ENCODE results near the gene MAGI1. TPM values are rescaled to one million over a fixed set of nuclear protein-coding genes. Genes with fewer than 3 reads are reported as not detected.

MAGI1 gene
- total and polyA plus RNA-seq, 4 donors, result 5.0 to 69.2 (median 28.5) TPM

DNA sequence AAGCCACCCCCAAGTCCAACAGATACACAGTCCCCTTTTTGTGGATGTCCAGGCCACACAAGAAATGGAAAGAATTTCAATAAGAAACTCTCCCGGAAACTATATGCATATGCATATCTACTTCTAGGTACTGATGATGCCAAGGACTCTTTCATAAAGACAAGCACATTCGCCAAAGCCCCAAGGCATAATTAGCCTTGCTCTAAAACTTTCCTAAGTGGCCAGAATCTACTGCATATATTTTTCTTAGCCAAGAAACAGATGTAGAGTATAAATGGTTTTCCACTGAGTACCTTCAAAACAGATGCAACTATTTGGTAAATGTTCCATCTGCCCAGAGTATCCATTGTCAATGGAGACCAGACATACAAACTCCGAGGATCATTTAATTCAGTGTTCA, 73.9 kb downstream of the MAGI1 start:
- no peak for DNase-seq
- Histone ChIP-seq H3K9me3 (ENCODE audit: control insufficient read depth, low read length) (no peaks in the 10 kb centered on the region), H3K4me3 (ENCODE audit: low read length in 2 of 2) (no peak overlapping the region), H3K4me1 (ENCODE audit: control insufficient read depth in 1 of 2, insufficient read depth in 2 of 2, low read length in 2 of 2) (peaks cover 4% of the 10 kb centered on the region in 2 donors), H3K36me3 (ENCODE audit: control insufficient read depth in 1 of 2, insufficient read depth in 2 of 2, low read length in 1 of 2) (no peaks in the 10 kb centered on the region), H3K27ac (ENCODE audit: low read depth in 1 of 2, low read length in 2 of 2) (no peak overlapping the region), H3K27me3 (ENCODE audit: control insufficient read depth in 1 of 2, insufficient read depth in 2 of 2, low read length in 1 of 2) (no peaks in the 10 kb centered on the region)
- 96 to 97% methylated on average over 3 of the region's 3 CpGs for WGBS, 2 donors
- intact Hi-C loops (cut with DNase I), result no loop called here
- ATAC-seq (ENCODE audit: low FRiP score), result no peak

DNA sequence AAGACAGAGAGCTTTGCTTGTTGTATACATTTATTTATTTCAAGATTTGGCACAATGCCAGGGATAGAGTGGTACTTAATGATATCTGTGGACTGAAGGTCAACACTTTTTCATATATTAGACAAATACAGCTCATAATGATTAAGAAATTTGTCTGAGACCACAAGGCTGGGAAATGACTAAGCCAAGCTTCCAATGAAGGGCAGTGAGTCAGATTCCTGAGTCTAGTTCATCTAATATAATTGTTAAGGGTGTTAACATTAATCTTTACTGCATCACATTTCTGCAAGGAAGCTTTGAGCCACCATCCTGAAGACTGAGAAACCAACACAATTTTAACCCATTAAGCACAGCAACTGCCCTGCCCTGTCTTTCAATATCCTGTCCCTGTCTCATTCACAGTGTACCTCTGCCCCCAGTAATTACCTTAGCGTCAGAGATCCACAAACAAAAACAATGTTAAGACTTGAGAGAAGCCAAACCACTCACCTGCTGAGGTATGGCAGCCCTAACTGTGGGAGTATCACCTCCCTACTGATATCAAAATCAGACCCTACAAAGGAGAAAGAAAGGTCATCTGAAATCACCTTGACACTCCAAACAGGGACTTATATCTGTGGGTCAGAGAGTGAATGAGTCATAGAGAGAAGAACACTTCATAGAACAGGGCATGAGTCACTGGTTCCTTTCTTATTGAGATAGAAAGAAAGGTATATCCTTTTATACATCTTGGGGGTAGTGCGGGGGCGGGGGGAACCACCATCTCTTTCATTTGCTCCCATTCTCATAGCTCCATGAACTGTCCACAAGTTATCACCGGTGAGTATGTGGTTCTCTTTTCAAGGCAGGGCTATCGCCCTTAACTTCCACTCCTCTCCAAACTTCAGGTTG, 74.7 kb downstream of the MAGI1 start:
- ATAC-seq (ENCODE audit: low FRiP score) (no peak), DNase-seq (no peak)
- Histone ChIP-seq H3K36me3 (ENCODE audit: control insufficient read depth in 1 of 2, insufficient read depth in 2 of 2, low read length in 1 of 2) (no peaks in the 10 kb centered on the region), H3K27ac (ENCODE audit: low read depth in 1 of 2, low read length in 2 of 2) (no peak overlapping the region), H3K4me1 (ENCODE audit: control insufficient read depth in 1 of 2, insufficient read depth in 2 of 2, low read length in 2 of 2) (peaks cover 0 to 3% of the 10 kb centered on the region in 2 donors), H3K9me3 (ENCODE audit: control insufficient read depth, low read length) (no peaks in the 10 kb centered on the region), H3K27me3 (ENCODE audit: control insufficient read depth in 1 of 2, insufficient read depth in 2 of 2, low read length in 1 of 2) (no peaks in the 10 kb centered on the region), H3K4me3 (ENCODE audit: low read length in 2 of 2) (no peak overlapping the region)
- intact Hi-C loops (cut with DNase I), result no loop called here
- 91 to 96% methylated on average over 5 of the region's 5 CpGs for WGBS, 2 donors

DNA sequence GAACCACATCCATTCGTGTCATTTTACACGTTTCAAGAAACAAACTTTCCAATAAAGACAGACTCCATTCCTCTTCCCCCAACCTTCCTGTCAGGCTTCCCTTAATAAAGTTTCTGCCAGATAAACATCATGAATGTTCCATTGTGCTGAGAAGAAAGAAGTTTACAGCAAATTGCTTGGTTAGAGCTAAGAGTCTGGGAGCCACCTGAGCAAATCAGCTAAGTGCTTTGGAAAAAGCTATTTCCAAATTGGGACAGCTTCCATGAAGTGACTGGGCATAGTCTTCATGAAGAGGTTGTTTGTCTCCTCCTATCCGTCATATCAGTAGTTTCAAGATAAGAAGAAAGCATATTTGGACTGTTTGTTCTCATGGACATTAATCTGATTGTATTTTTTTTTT, 77.0 kb downstream of the MAGI1 start:
- H3K4me3 ChIP-seq (ENCODE audit: low read length in 2 of 2), result no peak overlapping the region
- intact Hi-C loops (cut with DNase I), result no loop called here
- WGBS, 2 donors, result 53 to 58% methylated on average over 3 of the region's 3 CpGs
- no peaks in the 10 kb centered on the region for H3K9me3 ChIP-seq (ENCODE audit: control insufficient read depth, low read length)
- H3K4me1 ChIP-seq (ENCODE audit: control insufficient read depth in 1 of 2, insufficient read depth in 2 of 2, low read length in 2 of 2), result no peaks in the 10 kb centered on the region
- ATAC-seq (ENCODE audit: low FRiP score) (no peak), DNase-seq (no peak)
- H3K36me3 ChIP-seq (ENCODE audit: control insufficient read depth in 1 of 2, insufficient read depth in 2 of 2, low read length in 1 of 2), result no peaks in the 10 kb centered on the region
- no peaks in the 10 kb centered on the region for H3K27me3 ChIP-seq (ENCODE audit: control insufficient read depth in 1 of 2, insufficient read depth in 2 of 2, low read length in 1 of 2)
- H3K27ac ChIP-seq (ENCODE audit: low read depth in 1 of 2, low read length in 2 of 2), result no peak overlapping the region

DNA sequence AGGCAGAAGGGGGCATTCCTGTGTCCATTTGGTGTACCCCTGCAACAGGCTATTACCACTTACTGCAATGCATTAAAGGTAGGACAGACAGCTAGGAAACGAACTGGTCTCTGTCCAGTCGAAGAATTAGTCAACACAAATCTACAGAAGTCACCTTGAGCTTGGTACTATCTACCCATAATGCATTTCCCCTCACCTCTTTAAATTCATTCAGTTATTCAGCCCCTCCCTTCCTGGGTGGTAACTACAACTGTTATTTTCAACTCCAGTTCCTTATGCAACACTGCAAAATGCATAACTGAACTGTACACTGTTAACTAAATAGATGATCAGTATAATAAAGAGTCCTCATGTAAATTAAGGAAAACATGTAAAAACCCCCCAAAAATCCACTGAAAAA, 77.6 kb downstream of the MAGI1 start:
- ATAC-seq (ENCODE audit: low FRiP score) (no peak), DNase-seq (no peak)
- H3K36me3 ChIP-seq (ENCODE audit: control insufficient read depth in 1 of 2, insufficient read depth in 2 of 2, low read length in 1 of 2), result no peaks in the 10 kb centered on the region
- 94 to 97% methylated on average over 2 of the region's 2 CpGs for WGBS, 2 donors
- no peaks in the 10 kb centered on the region for H3K27me3 ChIP-seq (ENCODE audit: control insufficient read depth in 1 of 2, insufficient read depth in 2 of 2, low read length in 1 of 2)
- no peak overlapping the region for H3K4me3 ChIP-seq (ENCODE audit: low read length in 2 of 2)
- no peaks in the 10 kb centered on the region for H3K4me1 ChIP-seq (ENCODE audit: control insufficient read depth in 1 of 2, insufficient read depth in 2 of 2, low read length in 2 of 2)
- no peaks in the 10 kb centered on the region for H3K9me3 ChIP-seq (ENCODE audit: control insufficient read depth, low read length)
- no peak overlapping the region for H3K27ac ChIP-seq (ENCODE audit: low read depth in 1 of 2, low read length in 2 of 2)
- intact Hi-C loops (cut with DNase I), result no loop called here

DNA sequence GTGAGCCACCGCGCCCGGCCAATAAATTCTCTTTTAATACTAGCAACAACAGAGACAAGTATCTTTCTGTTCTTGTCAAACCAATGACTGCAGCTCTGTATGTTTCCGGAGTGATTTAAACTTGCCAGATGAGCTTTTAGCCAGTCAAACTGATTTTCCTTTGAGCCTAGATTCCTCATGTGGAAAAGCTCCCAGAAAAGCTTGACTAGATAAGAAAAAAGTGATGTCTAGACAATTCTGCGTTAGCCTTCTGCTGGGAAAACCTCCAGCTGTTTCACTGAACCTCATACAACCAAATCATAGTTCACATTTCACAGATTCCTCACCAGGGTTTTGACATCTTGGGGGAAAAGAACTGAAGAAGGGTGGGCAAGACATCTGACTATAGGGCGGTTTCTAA, 78.6 kb downstream of the MAGI1 start:
- Histone ChIP-seq H3K4me1 (ENCODE audit: control insufficient read depth in 1 of 2, insufficient read depth in 2 of 2, low read length in 2 of 2) (no peaks in the 10 kb centered on the region), H3K4me3 (ENCODE audit: low read length in 2 of 2) (no peak overlapping the region), H3K27ac (ENCODE audit: low read depth in 1 of 2, low read length in 2 of 2) (no peak overlapping the region), H3K9me3 (ENCODE audit: control insufficient read depth, low read length) (no peaks in the 10 kb centered on the region), H3K36me3 (ENCODE audit: control insufficient read depth in 1 of 2, insufficient read depth in 2 of 2, low read length in 1 of 2) (no peaks in the 10 kb centered on the region), H3K27me3 (ENCODE audit: control insufficient read depth in 1 of 2, insufficient read depth in 2 of 2, low read length in 1 of 2) (no peaks in the 10 kb centered on the region)
- intact Hi-C loops (cut with DNase I), result no loop called here
- WGBS, 2 donors, result 33 to 45% methylated on average over 6 of the region's 6 CpGs
- no peak for ATAC-seq (ENCODE audit: low FRiP score)
- DNase-seq, result no peak

DNA sequence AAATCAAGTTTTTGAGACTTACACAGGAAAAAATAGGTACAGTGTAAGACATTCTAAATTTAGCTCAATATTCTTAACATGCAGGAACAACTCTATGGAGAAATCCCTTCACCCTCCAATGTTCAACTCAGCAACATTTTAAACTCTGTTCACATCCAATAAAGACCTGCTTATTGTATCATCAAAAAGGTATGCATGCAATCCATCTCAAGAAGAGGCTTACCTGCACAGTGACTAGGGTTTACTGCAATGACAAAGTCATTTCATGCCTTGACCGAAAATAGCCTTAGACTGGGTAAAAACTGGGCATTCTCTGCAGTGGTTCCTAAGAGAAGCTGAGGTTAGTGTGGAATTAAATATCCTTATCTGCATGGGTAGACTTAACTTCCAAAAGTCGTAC, 80.5 kb downstream of the MAGI1 start:
- H3K9me3 ChIP-seq (ENCODE audit: control insufficient read depth, low read length), result no peaks in the 10 kb centered on the region
- no peak for ATAC-seq (ENCODE audit: low FRiP score)
- intact Hi-C loops (cut with DNase I), result no loop called here
- no peaks in the 10 kb centered on the region for H3K36me3 ChIP-seq (ENCODE audit: control insufficient read depth in 1 of 2, insufficient read depth in 2 of 2, low read length in 1 of 2)
- DNase-seq, result no peak
- H3K4me3 ChIP-seq (ENCODE audit: low read length in 2 of 2), result no peak overlapping the region
- no peaks in the 10 kb centered on the region for H3K4me1 ChIP-seq (ENCODE audit: control insufficient read depth in 1 of 2, insufficient read depth in 2 of 2, low read length in 2 of 2)
- WGBS, 2 donors, result 65 to 72% methylated on average over 2 of the region's 2 CpGs
- H3K27me3 ChIP-seq (ENCODE audit: control insufficient read depth in 1 of 2, insufficient read depth in 2 of 2, low read length in 1 of 2), result no peaks in the 10 kb centered on the region
- no peak overlapping the region for H3K27ac ChIP-seq (ENCODE audit: low read depth in 1 of 2, low read length in 2 of 2)

DNA sequence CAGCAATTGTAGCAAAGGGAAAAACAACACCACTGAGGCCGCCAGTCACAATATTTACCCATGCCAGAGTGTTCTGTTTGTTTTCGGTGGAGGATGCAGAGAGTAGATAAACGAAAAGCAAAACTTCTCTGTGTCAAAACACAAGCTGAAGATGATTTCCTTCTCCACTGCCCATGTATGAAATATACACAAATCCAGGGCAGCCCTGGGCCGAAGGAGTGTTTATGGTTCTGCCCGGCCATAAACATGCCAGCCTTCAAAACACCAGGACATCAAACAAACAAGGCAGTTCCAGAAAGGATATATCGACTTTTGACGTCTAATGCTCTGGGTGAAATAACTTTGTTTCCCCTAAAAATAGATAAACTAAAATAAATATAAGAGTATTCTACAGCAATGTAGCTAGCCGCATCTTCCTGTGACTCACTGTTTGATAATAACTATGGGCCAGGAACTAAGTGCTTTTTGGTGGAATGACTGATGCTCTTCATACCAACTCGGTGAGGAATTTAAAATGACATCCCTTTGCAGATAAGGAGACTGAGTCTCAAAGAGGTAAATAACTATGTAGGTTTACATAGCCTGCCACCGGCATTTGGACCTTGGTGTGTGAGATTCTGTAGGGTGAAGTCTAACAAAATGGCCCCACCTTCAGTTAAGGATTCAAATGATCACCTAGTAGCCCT, 82.8 kb downstream of the MAGI1 start:
- Histone ChIP-seq H3K27me3 (ENCODE audit: control insufficient read depth in 1 of 2, insufficient read depth in 2 of 2, low read length in 1 of 2) (no peaks in the 10 kb centered on the region), H3K36me3 (ENCODE audit: control insufficient read depth in 1 of 2, insufficient read depth in 2 of 2, low read length in 1 of 2) (no peaks in the 10 kb centered on the region), H3K4me1 (ENCODE audit: control insufficient read depth in 1 of 2, insufficient read depth in 2 of 2, low read length in 2 of 2) (peaks cover 3 to 5% of the 10 kb centered on the region in 2 donors), H3K9me3 (ENCODE audit: control insufficient read depth, low read length) (no peaks in the 10 kb centered on the region), H3K27ac (ENCODE audit: low read depth in 1 of 2, low read length in 2 of 2) (no peak overlapping the region), H3K4me3 (ENCODE audit: low read length in 2 of 2) (no peak overlapping the region)
- intact Hi-C loops (cut with DNase I), result no loop called here
- 48 to 58% methylated on average over 10 of the region's 10 CpGs for WGBS, 2 donors
- DNase-seq, result no peak
- no peak for ATAC-seq (ENCODE audit: low FRiP score)

DNA sequence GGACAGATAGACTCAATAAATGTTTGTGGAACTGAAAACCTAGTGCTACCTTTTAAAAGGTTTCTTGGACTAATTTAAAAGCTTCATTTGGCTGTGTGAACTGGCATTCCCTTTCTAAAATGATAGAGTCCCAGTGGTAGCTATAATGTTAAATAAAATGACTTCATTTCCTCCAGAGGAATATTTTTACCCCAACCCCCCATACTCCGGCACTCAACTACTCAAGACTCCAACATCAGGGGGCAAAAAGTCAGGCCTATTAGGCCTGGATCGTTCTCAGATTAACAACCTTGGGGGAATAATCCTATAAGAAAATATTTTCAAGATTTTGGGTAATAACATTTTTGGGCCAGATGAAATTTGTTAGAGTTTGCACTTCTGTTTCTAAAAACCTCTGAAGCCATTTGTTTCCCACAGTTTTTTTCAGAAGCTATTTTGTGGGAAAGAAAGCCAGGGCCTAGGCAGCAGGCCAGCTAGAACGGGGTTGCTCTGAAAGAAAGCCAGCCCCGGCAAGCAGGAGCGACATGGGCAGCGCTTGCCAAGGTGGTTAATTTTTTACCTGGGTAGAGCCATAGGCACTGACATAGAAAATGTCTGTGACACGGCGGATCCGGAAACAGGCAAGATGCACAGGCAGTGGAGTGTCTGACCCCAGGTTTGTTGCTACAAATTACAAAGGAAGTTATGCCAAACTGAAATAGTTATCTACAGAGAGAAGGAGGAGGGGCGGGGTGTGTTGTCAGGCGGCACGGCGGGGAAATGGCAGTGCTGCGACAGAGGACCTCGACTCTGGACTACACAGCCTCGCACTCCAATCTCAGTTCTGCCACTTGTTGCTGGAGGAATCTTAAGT, 84.6 kb downstream of the MAGI1 start:
- intact Hi-C loops (cut with DNase I), result loop anchor here (5.0 kb wide), 2 partner anchors 67 to 83 kb away; partner anchors contain the start of gene MAGI1 (in 1 of the 2)
- Histone ChIP-seq H3K27me3 (ENCODE audit: control insufficient read depth in 1 of 2, insufficient read depth in 2 of 2, low read length in 1 of 2) (no peaks in the 10 kb centered on the region), H3K36me3 (ENCODE audit: control insufficient read depth in 1 of 2, insufficient read depth in 2 of 2, low read length in 1 of 2) (no peaks in the 10 kb centered on the region), H3K4me1 (ENCODE audit: control insufficient read depth in 1 of 2, insufficient read depth in 2 of 2, low read length in 2 of 2) (peaks cover 3 to 13% of the 10 kb centered on the region in 2 donors), H3K4me3 (ENCODE audit: low read length in 2 of 2) (peak overlapping the region in 1 of 2 donors; percentile 33), H3K9me3 (ENCODE audit: control insufficient read depth, low read length) (no peaks in the 10 kb centered on the region), H3K27ac (ENCODE audit: low read depth in 1 of 2, low read length in 2 of 2) (peak overlapping the region; percentile 44 to 60)
- WGBS, 2 donors, result 5 to 7% methylated on average over 16 of the region's 16 CpGs
- peak; percentile 43 for ATAC-seq (ENCODE audit: low FRiP score)
- peak in 1 of 2 donors; percentile 50 for DNase-seq
